HFFc6 (cell line): ENCODE results near the gene ALCAM. TPM values are rescaled to one million over a fixed set of nuclear protein-coding genes. Genes with fewer than 3 reads are reported as not detected.

Experiments
- DNase-seq: peaks from one replicate; pipeline ENCODE4 v3.0.0-alpha.2; 2018
- H3K27ac Mint-ChIP-seq: 2 replicates; pipeline ENCODE4 v1.8.0; 2020; ENCODE audit warnings: mild to moderate bottlenecking, mixed read lengths
- H3K27me3 Mint-ChIP-seq: 2 replicates; pipeline ENCODE4 v1.8.0; 2021; ENCODE audit warnings: mild to moderate bottlenecking, moderate library complexity, mixed read lengths; ENCODE audit not compliant: insufficient read depth
- H3K36me3 Mint-ChIP-seq: 2 replicates; pipeline ENCODE4 v1.8.0; 2021; ENCODE audit warnings: low read depth, mixed read lengths
- H3K4me1 Mint-ChIP-seq: 2 replicates; pipeline ENCODE4 v1.8.0; 2020; ENCODE audit warnings: low read depth, mixed read lengths
- H3K4me3 Mint-ChIP-seq: 2 replicates; pipeline ENCODE4 v1.8.0; 2020; ENCODE audit warnings: mild to moderate bottlenecking, moderate library complexity, mixed read lengths
- H3K9me3 Mint-ChIP-seq: 2 replicates; pipeline ENCODE4 v1.8.0; 2020; ENCODE audit warnings: mild to moderate bottlenecking, mixed read lengths
- CTCF ChIP-seq: fragments of 200-600 bp; sonication (generic); IDR thresholded peaks from 2 replicates; pipeline ENCODE4 v1.5.0; 2021; ENCODE audit warnings: antibody characterized with exemption, mild to moderate bottlenecking
- total RNA-seq, 6 experiments: library from RNA; stranded (reverse); fragmentation: NEBNext Ultra II Directional; extraction: Animal tissue kit (Norgen Biotek cat#: 25700); gene quantifications; 2 replicates in 1 of 6; 3 replicates in 5 of 6; pipeline ENCODE4 v1.2.3, GENCODE V29; 2021

Gene ALCAM
- total RNA-seq, 6 experiments from 2014 or later = 307 to 420 (median 361) TPM

- H3K4me1 Mint-ChIP-seq = peaks cover 74% of the 10 kb centered on the region
- H3K9me3 Mint-ChIP-seq = no peaks in the 10 kb centered on the region
- peak; percentile 23 for DNase-seq
- no peak for TF ChIP-seq CTCF
- H3K36me3 Mint-ChIP-seq = peaks cover 48% of the 10 kb centered on the region
- peaks cover 1% of the 10 kb centered on the region for H3K27me3 Mint-ChIP-seq
- H3K27ac Mint-ChIP-seq = 0 out of 2 replicates have a peak overlapping the region, but pooled peaks have one; percentile 49
- peak overlapping the region; percentile 13; the same call in 1 of the 2 replicates for H3K4me3 Mint-ChIP-seq
Measured at GRCh38 chr3:105444725-105445124, 78.0 kb downstream of the ALCAM start.

- H3K27ac Mint-ChIP-seq = peak overlapping the region; percentile 49; the same call in 1 of the 2 replicates
- H3K36me3 Mint-ChIP-seq = peaks cover 58% of the 10 kb centered on the region
- H3K9me3 Mint-ChIP-seq = no peaks in the 10 kb centered on the region; the same call in 1 of the 2 replicates
- DNase-seq = no peak
- H3K27me3 Mint-ChIP-seq = no peaks in the 10 kb centered on the region; the same call in 1 of the 2 replicates
- TF ChIP-seq CTCF = no peak
- no peak overlapping the region for H3K4me3 Mint-ChIP-seq
- H3K4me1 Mint-ChIP-seq = peaks cover 65% of the 10 kb centered on the region
Measured at GRCh38 chr3:105448338-105448982, 81.8 kb downstream of the ALCAM start.

GRCh38 chr3:105449414-105449813 is 82.7 kb downstream of the ALCAM start:
- Mint-ChIP-seq H3K36me3 (peaks cover 62% of the 10 kb centered on the region), H3K4me3 (no peak overlapping the region), H3K4me1 (peaks cover 58% of the 10 kb centered on the region), H3K9me3 (no peaks in the 10 kb centered on the region; the same call in 1 of the 2 replicates), H3K27ac (no peak overlapping the region), H3K27me3 (no peaks in the 10 kb centered on the region; the same call in 1 of the 2 replicates)
- no peak for TF ChIP-seq CTCF
- no peak for DNase-seq

- DNase-seq = no peak
- H3K4me1 Mint-ChIP-seq = peaks cover 55% of the 10 kb centered on the region
- H3K9me3 Mint-ChIP-seq = no peaks in the 10 kb centered on the region; the same call in 1 of the 2 replicates
- no peak overlapping the region for H3K4me3 Mint-ChIP-seq
- no peak overlapping the region for H3K27ac Mint-ChIP-seq
- H3K36me3 Mint-ChIP-seq = peaks cover 41% of the 10 kb centered on the region
- no peaks in the 10 kb centered on the region; the same call in 1 of the 2 replicates for H3K27me3 Mint-ChIP-seq
- no peak for TF ChIP-seq CTCF
Measured at GRCh38 chr3:105456017-105456416, 89.3 kb downstream of the ALCAM start.

- Mint-ChIP-seq H3K4me1 (peaks cover 51% of the 10 kb centered on the region), H3K27ac (peak overlapping the region; percentile 64), H3K9me3 (no peaks in the 10 kb centered on the region), H3K36me3 (peaks cover 14% of the 10 kb centered on the region), H3K4me3 (peak overlapping the region; percentile 27), H3K27me3 (no peaks in the 10 kb centered on the region)
- no peak for TF ChIP-seq CTCF
- peak; percentile 46 for DNase-seq
Measured at GRCh38 chr3:105458518-105459215, 92.0 kb downstream of the ALCAM start.
